Activated CD4-positive, alpha-beta T cell treated with anti-CD3 and anti-CD28 coated beads for 24 hours (primary cell): Measurements from ENCODE around the gene FER1L5.

ENCODE experiments used
- DNase-seq, 2 donors: peaks; one replicate each; pipeline ENCODE4 v3.0.0-alpha.2; 2020; ENCODE audit warnings: low read depth in 2 of 2

FER1L5 gene

GRCh38 chr2:96642564-96643360 lies at the start of gene FER1L5:
Gene FER1L5, plus strand, starts transcription at chr2:96642764. Its CDS starts 73 bp downstream, at chr2:96642837.
- no peak for DNase-seq

GRCh38 chr2:96594282-96594681 lies 48.3 kb upstream of the FER1L5 start:
- DNase-seq: no peak

GRCh38 chr2:96594691-96595152 lies 47.8 kb upstream of the FER1L5 start:
- DNase-seq: no peak

DNA sequence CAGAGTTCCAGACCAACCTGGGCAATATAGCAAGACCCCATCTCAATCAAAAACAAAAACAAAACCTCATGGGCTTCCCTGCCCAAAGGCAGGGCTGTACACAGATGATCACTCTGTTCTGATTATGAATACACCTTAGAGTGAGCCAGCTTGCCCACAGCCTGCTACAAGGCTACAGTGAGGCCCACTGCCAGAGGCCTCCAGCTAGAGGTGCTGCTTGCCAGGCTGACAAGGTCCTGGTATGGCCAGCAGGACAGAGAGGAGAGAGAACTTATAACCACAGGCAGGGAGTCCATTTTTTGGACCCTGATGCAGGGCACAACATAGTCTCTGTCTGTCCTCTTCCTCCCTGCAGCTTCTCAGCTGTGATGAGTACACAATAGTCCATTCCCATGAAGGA lies 46.0 kb upstream of the FER1L5 start:
- DNase-seq: no peak

DNA sequence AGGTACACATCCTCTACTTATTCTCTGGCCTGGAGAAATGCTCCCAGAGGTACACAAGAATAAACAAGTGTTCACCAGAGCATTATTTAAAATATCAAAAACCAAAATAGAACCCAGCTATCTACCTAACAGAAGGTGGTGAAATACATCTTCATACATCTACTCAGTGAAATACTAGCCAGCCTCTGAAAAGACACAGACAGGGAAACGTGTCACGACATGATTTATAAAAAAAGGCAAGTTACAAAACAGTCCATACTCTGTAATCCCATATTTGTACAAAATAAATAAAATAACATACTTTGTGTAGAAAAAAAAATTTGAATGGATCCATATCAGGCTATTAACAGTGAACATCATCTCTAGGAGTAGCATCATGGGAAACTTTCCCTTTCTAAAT lies 42.6 kb upstream of the FER1L5 start:
- no peak for DNase-seq

- no peak for DNase-seq
Measured at GRCh38 chr2:96601382-96602292, 40.9 kb upstream of the FER1L5 start.

- no peak for DNase-seq
Measured at GRCh38 chr2:96602330-96602823, 40.2 kb upstream of the FER1L5 start.

GRCh38 chr2:96604104-96604503 lies 38.5 kb upstream of the FER1L5 start:
- DNase-seq: no peak

DNA sequence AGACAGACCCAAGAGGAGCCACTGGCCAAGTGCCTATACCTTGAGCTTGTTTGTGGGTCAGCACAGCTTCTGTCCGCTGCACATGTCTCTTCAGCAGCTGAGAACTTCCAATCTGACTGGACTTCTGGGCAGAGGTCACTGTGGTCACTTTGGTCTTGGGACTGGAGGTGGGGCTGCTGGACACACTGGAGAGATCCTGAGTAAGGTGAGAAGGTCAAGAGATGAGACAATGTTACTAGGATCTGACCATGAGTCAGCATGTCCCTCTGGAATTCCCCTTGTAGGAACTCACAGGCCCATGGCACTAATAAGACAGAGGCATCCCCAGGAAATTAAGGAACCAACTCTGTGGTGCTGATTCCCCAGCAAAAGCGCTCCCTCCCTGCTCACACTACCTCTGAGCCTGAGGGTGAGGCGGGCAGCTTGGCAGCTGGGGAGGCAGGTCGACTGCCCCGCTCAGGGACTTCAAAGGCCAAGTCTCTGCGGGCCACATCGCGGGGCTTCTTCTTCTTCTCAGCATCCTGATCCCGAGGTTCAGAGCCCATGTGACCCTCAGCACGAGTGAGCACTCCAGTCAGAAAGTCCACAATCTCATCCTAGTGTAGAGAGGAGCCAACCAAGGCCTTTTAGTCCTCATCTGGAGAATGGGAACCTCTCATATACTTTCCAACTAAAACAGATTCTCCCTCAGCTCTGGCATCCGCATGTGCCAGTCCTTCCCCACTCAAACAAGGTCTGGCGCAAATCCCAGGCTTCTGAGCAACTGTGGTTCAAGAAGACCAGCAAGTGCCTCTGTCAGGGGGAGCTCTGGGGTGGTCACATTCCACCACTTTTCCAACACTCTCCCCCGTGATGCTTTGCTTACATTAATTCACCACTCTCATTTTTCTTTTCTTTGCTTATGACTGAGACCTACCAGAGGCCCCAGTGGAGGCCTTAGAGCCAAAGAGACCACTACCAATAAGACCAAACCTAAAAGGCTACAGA lies 33.8 kb upstream of the FER1L5 start:
- DNase-seq: no peak

DNA sequence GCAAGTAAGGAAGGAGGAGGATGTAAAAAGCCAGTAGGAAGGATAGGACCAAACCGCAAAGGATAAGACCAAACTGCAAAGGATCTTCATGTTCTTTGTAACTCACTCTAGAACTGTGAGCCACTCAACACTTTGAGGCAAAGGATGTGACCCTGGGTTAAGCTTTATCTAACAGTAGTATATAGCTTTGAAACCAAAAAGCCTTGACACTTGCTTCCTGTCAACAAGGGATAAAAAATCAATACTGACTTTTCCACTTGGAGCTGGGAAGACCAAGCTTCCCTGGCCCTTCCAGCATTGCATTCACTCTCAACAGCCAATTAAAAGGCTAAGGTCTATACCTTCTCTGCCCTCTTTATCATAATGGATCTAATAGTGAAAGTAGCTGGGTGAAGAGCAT lies 26.4 kb upstream of the FER1L5 start:
- no peak for DNase-seq

GRCh38 chr2:96616535-96616934 lies 26.0 kb upstream of the FER1L5 start:
- no peak for DNase-seq

- no peak for DNase-seq
Measured at GRCh38 chr2:96617012-96617411, 25.6 kb upstream of the FER1L5 start.

DNA sequence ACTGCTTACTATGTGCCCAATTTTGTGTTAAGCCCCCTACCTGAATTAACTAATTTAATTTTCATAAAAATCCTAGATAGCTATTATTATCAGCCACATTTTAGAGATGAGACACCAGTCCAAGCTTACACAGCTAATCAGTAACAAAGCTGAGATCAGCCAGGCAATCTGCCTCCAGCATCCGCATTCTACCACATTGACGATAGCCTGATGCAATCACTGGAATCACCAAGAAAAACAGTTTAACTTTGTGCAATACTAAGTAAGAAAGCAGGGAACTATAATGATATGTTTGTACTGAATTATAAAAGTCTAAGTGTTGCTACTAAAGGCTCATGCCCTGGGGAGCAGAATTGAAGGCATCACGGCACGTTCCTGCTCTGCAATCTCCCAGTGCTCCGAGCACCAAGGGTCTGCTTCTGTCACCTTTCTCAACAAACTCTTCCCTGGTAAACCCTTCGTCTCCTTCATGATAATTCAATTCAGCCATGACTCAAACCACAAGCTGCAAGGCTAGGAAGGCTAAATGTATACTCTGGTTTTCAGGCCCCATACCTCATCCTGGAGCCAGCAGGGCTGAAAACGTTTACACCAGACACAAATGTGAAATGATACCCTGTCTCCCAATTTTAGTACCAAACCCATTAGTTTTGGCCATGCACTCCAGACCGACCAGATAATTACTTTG lies 23.8 kb upstream of the FER1L5 start:
- no peak for DNase-seq

- DNase-seq: no peak
Measured at GRCh38 chr2:96622544-96622943, 20.0 kb upstream of the FER1L5 start.

DNA sequence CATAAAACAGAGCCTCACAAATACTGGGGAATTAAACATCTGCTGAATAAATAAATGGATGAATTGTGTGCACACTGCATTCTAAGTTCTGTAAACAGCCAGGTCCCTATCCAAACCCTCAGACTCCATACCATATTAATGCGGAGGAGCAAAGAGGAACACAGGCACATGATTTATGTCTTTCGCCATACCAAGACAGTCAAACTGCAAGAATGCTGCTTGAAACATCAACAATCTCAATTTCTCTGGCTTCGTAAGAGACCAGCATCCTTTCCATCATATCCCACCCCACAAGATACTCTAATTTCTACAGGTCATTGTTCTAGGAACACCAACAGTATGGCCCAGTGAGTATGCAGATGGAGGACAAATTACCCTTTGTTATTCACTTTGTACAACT lies 19.4 kb upstream of the FER1L5 start:
- no peak for DNase-seq

GRCh38 chr2:96625571-96626552 lies 16.7 kb upstream of the FER1L5 start:
- no peak for DNase-seq

DNA sequence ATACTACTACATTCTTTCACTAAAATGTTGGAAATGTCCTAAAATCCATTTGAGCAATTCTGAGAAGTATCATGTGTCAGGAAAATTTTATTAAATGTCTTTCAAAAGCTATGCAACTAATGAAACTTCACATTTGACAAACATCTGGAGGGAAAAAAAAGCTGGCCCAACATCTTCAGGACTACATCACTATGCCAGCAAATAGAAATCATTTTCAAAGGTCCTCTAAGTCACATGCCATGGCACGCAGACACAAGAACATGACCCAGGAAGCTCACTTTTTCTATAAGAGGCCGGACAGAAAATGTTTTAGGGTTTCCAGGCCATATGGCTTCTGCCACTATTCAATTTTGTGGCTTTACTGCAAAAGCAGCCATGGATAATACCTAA lies 16.0 kb upstream of the FER1L5 start:
- no peak for DNase-seq

DNA sequence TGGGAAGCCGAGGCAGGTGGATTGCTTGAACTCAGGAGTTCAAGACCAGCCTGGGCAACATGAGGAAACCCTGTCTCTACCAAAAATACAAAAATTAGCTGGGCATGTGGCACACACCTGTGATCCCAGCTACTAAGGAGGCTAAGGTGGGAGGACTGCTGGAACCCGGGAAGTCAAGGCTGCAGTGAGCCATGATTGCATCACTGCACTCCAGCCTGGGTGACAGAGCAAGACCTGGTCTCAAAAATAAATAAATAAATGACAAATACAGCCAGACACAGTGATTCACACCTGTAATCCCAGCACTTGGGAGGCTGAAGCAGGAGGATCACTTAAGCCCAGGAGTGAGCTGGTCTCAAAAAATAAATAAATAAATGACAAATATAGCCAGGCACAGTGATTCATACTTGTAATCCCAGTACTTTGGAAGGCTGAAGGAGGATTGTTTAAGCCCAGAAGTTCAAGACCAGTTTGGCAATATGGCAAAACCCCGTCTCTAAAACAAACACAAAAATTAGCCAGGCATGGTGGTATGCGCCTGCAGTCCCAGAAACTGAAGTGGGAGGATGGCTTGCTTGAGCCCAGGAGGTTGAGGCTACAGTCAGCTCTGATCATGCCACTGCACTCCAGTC lies 10.6 kb upstream of the FER1L5 start:
- no peak for DNase-seq

DNA sequence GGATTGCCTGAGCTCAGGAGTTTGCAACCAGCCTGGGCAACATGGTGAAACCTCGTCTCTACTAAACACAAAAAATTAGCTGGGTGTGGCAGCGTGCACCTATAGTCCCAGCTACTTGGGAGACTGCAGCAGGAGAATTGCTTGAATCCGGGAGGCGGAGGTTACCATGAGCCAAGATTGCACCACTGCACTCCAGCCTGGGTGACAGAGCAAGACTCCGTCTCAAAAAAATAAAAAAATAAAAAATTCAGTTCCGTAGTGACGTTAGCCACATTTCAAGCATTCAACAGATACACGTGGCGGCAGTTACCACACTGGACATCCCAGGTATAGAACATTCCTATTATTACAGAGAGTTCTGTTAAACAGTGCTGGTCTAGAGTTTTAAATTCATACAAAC lies 8.9 kb upstream of the FER1L5 start:
- no peak for DNase-seq
